GM12874 (cell line): ENCODE data around the gene CFAP53.

Experiments used
- TF ChIP-seq, protein P1 (sequence below): IDR thresholded peaks from 2 replicates; pipeline ENCODE4 v1.5.1; 2011; ENCODE audit warnings: low read depth, mild to moderate bottlenecking, control low read depth, low read length, moderate library complexity; ENCODE audit not compliant: insufficient read depth

CFAP53 gene

GRCh38 chr18:50285071-50285470 is 18.8 kb upstream of the CFAP53 start:
- TF ChIP-seq, protein P1, sequence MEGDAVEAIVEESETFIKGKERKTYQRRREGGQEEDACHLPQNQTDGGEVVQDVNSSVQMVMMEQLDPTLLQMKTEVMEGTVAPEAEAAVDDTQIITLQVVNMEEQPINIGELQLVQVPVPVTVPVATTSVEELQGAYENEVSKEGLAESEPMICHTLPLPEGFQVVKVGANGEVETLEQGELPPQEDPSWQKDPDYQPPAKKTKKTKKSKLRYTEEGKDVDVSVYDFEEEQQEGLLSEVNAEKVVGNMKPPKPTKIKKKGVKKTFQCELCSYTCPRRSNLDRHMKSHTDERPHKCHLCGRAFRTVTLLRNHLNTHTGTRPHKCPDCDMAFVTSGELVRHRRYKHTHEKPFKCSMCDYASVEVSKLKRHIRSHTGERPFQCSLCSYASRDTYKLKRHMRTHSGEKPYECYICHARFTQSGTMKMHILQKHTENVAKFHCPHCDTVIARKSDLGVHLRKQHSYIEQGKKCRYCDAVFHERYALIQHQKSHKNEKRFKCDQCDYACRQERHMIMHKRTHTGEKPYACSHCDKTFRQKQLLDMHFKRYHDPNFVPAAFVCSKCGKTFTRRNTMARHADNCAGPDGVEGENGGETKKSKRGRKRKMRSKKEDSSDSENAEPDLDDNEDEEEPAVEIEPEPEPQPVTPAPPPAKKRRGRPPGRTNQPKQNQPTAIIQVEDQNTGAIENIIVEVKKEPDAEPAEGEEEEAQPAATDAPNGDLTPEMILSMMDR = no peak

DNA sequence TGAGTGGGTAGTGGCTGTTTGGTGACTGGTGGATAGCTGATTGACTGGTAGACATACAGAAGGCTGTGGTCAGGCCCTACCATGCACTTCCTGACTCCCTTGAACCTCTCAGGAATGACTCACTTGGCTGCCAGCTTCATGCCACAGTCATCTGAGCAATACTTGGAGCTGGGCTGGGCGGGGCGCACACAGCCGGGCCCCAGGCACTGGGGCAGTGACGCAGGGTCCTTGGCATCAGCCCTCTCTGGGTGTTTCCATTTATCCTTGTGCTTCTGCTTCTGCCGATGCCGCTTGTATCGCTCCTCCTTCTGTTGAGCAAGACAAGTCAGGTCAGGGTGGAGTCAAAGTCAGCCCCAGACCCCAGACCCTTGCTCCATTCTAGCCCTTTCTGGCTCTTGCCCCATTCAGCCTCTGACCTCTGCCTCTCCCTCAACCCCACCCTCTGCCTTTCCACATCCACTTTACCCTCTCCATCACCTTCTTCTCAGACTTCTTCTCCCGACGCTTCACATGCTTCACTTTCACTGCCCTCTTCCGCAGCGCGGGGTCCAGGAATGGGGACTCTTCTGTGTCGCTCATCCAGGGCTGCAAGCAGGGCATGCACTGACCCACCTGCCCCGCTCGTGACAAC is 18.1 kb upstream of the CFAP53 start:
- TF ChIP-seq, protein P1 = no peak

- TF ChIP-seq, protein P1 = no peak
These were observed 17.3 kb upstream of the CFAP53 start for GRCh38 chr18:50283469-50284209.

DNA sequence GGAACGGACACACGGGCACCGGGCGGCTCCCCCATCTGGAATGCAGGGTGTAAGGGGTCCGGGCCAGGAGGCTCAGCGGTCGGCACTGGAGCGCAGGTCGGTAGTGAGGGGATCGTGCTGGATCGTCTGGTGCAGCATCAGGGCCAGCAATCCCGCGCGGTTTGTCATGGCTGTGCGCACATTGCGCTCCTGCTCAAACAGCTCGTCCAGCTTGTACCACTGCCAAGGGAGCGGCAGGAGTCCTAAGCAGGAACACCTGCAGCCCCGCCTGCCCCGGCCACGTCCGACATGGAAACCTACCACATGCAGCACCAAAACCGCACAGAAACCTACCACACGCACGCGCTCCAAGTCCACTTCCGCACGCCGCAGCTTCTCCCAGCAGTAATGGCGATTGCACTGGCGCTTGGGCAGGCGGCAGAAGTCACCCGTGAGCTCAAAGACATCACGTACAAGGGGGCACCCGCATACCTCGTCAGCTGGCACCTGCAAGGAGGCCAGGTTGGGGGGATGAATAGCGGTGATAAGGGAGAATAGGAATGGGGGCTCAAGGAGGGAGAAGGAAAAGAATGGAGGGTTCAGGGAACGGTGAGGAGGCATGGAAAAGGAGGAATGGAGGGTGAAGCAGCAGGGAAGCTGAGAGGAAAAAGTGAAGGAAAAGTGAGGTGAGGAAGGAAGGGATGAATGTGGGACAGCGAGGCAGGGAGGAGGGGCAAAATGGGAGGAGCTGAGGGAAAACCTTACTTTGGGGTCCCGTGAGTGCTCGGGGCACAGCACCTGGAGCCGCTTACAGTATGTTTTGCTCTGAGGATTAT is 16.4 kb upstream of the CFAP53 start:
- TF ChIP-seq, protein P1 = no peak

DNA sequence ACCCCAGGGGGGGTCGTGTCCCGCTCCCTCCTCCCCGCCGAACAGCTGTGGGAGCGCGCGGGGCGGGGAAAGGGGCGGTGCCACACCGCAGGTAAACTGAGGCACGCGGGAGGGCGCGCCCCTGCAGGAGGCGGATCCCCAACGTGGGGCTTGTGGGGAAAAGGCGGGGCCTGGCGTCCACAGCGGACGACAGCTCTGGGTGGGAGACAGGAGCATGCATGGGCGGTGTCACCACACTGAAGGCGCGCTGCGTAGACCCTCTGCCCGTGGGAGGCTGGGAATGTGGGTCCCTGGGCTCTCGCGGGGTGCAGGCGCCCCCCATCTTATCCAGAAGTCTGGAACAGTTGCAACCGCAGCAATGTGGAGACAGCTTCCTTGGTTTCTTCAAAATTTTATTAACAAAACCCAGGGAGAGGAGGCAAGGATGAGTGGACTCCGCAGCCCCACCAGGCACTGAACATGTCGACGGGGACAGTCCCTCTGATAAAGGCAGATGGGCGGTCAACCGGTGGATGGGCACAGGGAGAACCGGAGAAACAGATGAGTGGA is 15.8 kb upstream of the CFAP53 start:
- TF ChIP-seq, protein P1 = no peak

DNA sequence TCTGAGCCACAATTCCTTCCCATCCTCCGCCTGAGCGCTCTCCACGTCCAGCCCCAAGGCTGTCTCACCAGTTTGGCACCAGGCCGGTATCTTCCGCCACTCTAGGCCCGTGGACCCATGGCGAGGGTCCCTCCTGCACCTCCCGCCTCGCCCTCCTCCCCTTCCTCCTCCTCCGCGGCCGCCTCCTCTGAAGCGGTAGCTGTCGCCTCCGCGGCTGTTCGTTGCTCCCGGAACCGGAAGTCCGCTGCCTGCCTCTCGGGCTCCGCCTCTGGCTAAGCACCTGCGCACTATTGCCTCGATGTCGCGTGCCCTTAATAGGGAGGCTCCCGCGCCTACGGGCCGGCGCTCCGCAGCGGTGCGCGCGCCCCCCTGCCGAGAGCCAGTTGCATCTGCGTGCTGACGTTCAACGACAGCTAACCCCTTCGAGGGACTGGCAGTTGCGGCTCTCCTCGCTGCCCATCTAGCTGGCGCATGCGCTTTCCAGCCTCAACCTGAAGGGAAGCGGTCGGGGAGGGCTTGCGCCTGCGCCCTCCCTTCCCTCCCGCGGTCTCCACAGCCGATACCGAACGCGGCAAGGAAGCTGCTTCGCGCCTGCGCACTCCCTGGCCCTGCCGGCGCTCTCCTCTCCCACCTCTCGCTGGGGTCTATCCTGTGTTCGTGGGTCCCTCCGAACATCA is 15.1 kb upstream of the CFAP53 start, which contains the start of gene MBD1:
Gene MBD1, minus strand, starts transcription at position 229 of the 677 bp plus-strand sequence. CDS start 1,531 bp downstream, outside the sequence.
- TF ChIP-seq, protein P1 = peak; percentile 24; the same call in 1 of the 2 replicates
